A549 (cell line): ENCODE data around the gene TBL1X. TPM values are rescaled to one million over a fixed set of nuclear protein-coding genes. Genes with fewer than 3 reads are reported as not detected.

Experiments used
- ATAC-seq, 2 experiments: fragments of 200-7000 bp in 1 of 2; fragments of >200 bp in 1 of 2; cut with Nextera tagmentation in 1 of 2; cut with Tn5 transposase in 1 of 2; 3 replicates each; pipeline versions ENCODE4 v1.8.0 to v1.9.1; 2018 to 2020; ENCODE audit warnings: mild to moderate bottlenecking in 1 of 2, moderate library complexity in 1 of 2
- CTCF ChIA-PET: fragments of 300-600 bp; sonication (Branson Sonifier 250); formaldehyde crosslinking; extraction: SDS; loops from one replicate; lab custom pipeline; 2021; ENCODE audit warnings: antibody characterized with exemption, inconsistent platforms; lab: Yijun Ruan, JAX
- POLR2A ChIA-PET: fragments of 350-600 bp; formaldehyde crosslinking; extraction: SDS; loops from one replicate; lab custom pipeline; 2021; ENCODE audit warnings: antibody characterized with exemption, inconsistent platforms; lab: Yijun Ruan, JAX
- DNase-seq, 2 experiments: peaks; one replicate each; pipeline versions ENCODE4 v3.0.0 to v3.0.0-alpha.2; 2011 to 2016; ENCODE audit warnings: low read depth in 1 of 2, low spot score in 1 of 2
- FAIRE-seq: peaks from 2 replicates; lab custom pipeline; 2011; peaks lifted over from hg19 to GRCh38; lab: Jason Lieb, UNC
- H3K27ac ChIP-seq, 2 experiments: fragments of >200 bp; sonication (Bioruptor Twin); formaldehyde crosslinking; 3 replicates each; pipeline ENCODE4 v1.5.1; 2016 to 2017
- H3K4me1 ChIP-seq: fragments of >200 bp; sonication (Bioruptor Twin); formaldehyde crosslinking; 3 replicates; pipeline ENCODE4 v1.6.1; 2016
- H3K4me2 ChIP-seq: fragments of >200 bp; sonication (Bioruptor Twin); formaldehyde crosslinking; 3 replicates; pipeline ENCODE4 v1.6.1; 2016
- H3K4me3 ChIP-seq: fragments of >200 bp; sonication (Bioruptor Twin); formaldehyde crosslinking; 3 replicates; pipeline ENCODE4 v1.5.1; 2016
- H3K9me3 ChIP-seq: fragments of >200 bp; sonication (Bioruptor Twin); formaldehyde crosslinking; 3 replicates; pipeline ENCODE4 v1.6.1; 2016
- ATOH8 ChIP-seq: fragments of 250-450 bp; sonication (Bioruptor Pico); IDR thresholded peaks from 2 replicates; pipeline ENCODE4 v1.5.0; 2020; ENCODE audit warnings: low read depth, mild to moderate bottlenecking, moderate library complexity
- BCL3 ChIP-seq: fragments of >200 bp; sonication (Bioruptor Twin); formaldehyde crosslinking; IDR thresholded peaks from 3 replicates; pipeline ENCODE4 v1.6.1; 2016
- BHLHE40 ChIP-seq: IDR thresholded peaks from 2 replicates; pipeline ENCODE4 v1.6.1; 2012; ENCODE audit warnings: low read depth, low read length, inconsistent platforms
- CBX2 ChIP-seq: fragments of 200-600 bp; sonication (generic); IDR thresholded peaks from 2 replicates; pipeline ENCODE4 v1.6.1; 2016; ENCODE audit warnings: low read depth, mild to moderate bottlenecking, borderline replicate concordance
- CHD2 ChIP-seq: fragments of 150-350 bp; IDR thresholded peaks from 2 replicates; pipeline ENCODE4 v1.6.1; 2014; ENCODE audit warnings: low read length; ENCODE audit not compliant: partially characterized antibody
- CHD4 ChIP-seq: fragments of 200-600 bp; sonication (generic); IDR thresholded peaks from 2 replicates; pipeline ENCODE4 v1.6.1; 2016; ENCODE audit warnings: antibody characterized with exemption, mild to moderate bottlenecking, borderline replicate concordance
- CTCF ChIP-seq: fragments of >200 bp; sonication (Bioruptor Twin); formaldehyde crosslinking; IDR thresholded peaks from 3 replicates; pipeline ENCODE4 v1.5.1; 2016
- EHMT2 ChIP-seq: fragments of 200-600 bp; sonication (generic); IDR thresholded peaks from 2 replicates; pipeline ENCODE4 v1.6.1; 2016; ENCODE audit warnings: antibody characterized with exemption, low read depth, mild to moderate bottlenecking, moderate library complexity
- FOSB ChIP-seq: fragments of 250-450 bp; sonication (Bioruptor Pico); IDR thresholded peaks from 2 replicates; pipeline ENCODE4 v1.5.0; 2020; ENCODE audit warnings: mild to moderate bottlenecking, moderate library complexity
- FOSL2 ChIP-seq, 2 experiments: fragments of 450-650 bp in 1 of 2; fragments of >200 bp in 1 of 2; sonication (Bioruptor Twin) in 1 of 2; formaldehyde crosslinking; IDR thresholded peaks; 2 replicates each; pipeline versions ENCODE4 v1.5.0 to v1.6.1; 2016 to 2020; ENCODE audit warnings: mild to moderate bottlenecking in 1 of 2, moderate library complexity in 1 of 2
- GATA3 ChIP-seq: IDR thresholded peaks from 2 replicates; pipeline ENCODE4 v1.6.1; 2012; ENCODE audit warnings: borderline replicate concordance
- HOXB13 ChIP-seq: fragments of 250-450 bp; sonication (Bioruptor Pico); IDR thresholded peaks from 2 replicates; pipeline ENCODE4 v1.5.0; 2020; ENCODE audit warnings: low read depth, mild to moderate bottlenecking, moderate library complexity
- HOXB5 ChIP-seq: fragments of 250-450 bp; sonication (Bioruptor Pico); IDR thresholded peaks from 2 replicates; pipeline ENCODE4 v1.5.0; 2020; ENCODE audit warnings: mild to moderate bottlenecking, moderate library complexity
- KDM5A ChIP-seq: fragments of 200-600 bp; sonication (generic); IDR thresholded peaks from 2 replicates; pipeline ENCODE4 v1.6.1; 2016; ENCODE audit warnings: antibody characterized with exemption, mild to moderate bottlenecking
- MAZ ChIP-seq: fragments of 150-350 bp; IDR thresholded peaks from 2 replicates; pipeline ENCODE4 v1.6.1; 2014; ENCODE audit warnings: antibody characterized with exemption, low read depth, low read length, borderline replicate concordance
- NR3C1 ChIP-seq: fragments of >200 bp; sonication (Bioruptor Twin); formaldehyde crosslinking; IDR thresholded peaks from 3 replicates; pipeline ENCODE4 v1.6.1; 2017
- SREBF2 ChIP-seq: fragments of 450-650 bp; IDR thresholded peaks from 2 replicates; pipeline ENCODE4 v1.6.1; 2014; ENCODE audit warnings: mild to moderate bottlenecking, moderate library complexity
- TFCP2L1 ChIP-seq: fragments of 250-450 bp; sonication (Bioruptor Pico); IDR thresholded peaks from 2 replicates; pipeline ENCODE4 v1.5.0; 2021; ENCODE audit warnings: mild to moderate bottlenecking
- USF2 ChIP-seq: fragments of 450-650 bp; IDR thresholded peaks from 2 replicates; pipeline ENCODE4 v1.6.1; 2014; ENCODE audit warnings: antibody characterized with exemption
- ZFP36 ChIP-seq: fragments of 450-650 bp; IDR thresholded peaks from 2 replicates; pipeline ENCODE4 v1.6.1; 2014; ENCODE audit warnings: borderline replicate concordance; ENCODE audit not compliant: partially characterized antibody
- ZNF302 ChIP-seq: fragments of 250-450 bp; sonication (Bioruptor Pico); IDR thresholded peaks from 2 replicates; pipeline ENCODE4 v1.9.0; 2021; ENCODE audit warnings: inconsistent platforms, mild to moderate bottlenecking, moderate library complexity
- ZSCAN20 ChIP-seq: fragments of 250-450 bp; sonication (Bioruptor Pico); IDR thresholded peaks from 2 replicates; pipeline ENCODE4 v1.8.0; 2022; ENCODE audit warnings: mild to moderate bottlenecking, moderate library complexity
- WGBS: methylation state at CpG from one replicate; pipeline ENCODE4 v1.1.6; 2017; ENCODE audit errors: missing lambda C conversion rate; 5-methylcytosine and 5-hydroxymethylcytosine counted together
- polyA plus RNA-seq, 4 experiments: library from polyadenylated mRNA; depleted of rRNA in 3 of 4; stranded (reverse); fragments of >200 nt; fragmentation: RNase III in 1 of 4; extraction: RNeasy Plus Mini Kit Qiagen cat#74134 plus additional on column Dnase treatment in 1 of 4; gene quantifications; 2 replicates in 3 of 4; 3 replicates in 1 of 4; pipeline ENCODE4 v1.2.3, GENCODE V29; 2011 to 2017

The TBL1X gene
- polyA plus RNA-seq, 2 of the 4 experiments (the other 2 are of a cell fraction): 14.6 to 18.0 TPM

DNA sequence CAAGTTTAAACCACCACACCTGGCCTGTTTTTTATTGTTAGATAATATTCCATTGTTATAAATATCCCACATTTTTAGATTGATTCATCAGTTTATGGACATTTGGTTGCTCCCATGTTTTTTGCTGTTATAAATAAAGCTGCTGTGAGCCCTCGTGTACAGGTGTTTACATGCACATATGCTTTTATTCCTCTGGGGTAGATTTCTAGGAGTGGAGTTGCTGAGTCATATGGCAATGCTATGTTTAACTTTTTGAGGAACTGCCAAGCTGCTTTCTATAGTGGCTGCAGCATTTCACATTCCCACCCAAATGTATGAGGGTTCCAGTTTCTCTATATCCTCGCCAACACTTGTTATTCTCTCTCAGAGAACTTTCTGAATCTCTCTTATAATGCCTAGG lies 90.5 kb downstream of the TBL1X start (continued):
- TF ChIP-seq KDM5A (no peak), BHLHE40 (no peak), ATOH8 (CRISPR knock-in tag) (no peak)

- Histone ChIP-seq H3K27ac (no peak overlapping the region), H3K4me3 (no peak overlapping the region), H3K4me1 (peaks cover 14% of the 10 kb centered on the region; the same call in 2 of the 3 replicates), H3K4me2 (no peak overlapping the region), H3K9me3 (no peaks in the 10 kb centered on the region)
- no peak for ATAC-seq
- no peak for FAIRE-seq
- TF ChIP-seq CTCF: no peak
- TF ChIP-seq BCL3: no peak
- no peak for TF ChIP-seq SREBF2
- TF ChIP-seq CBX2: no peak
- TF ChIP-seq USF2: no peak
- DNase-seq: no peak
- WGBS: 87% methylated on average over 11 of the region's 11 CpGs
- ChIA-PET CTCF (no interaction called here), POLR2A (no interaction called here)
Measured at GRCh38 chrX:9557091-9557490, 92.2 kb downstream of the TBL1X start.

DNA sequence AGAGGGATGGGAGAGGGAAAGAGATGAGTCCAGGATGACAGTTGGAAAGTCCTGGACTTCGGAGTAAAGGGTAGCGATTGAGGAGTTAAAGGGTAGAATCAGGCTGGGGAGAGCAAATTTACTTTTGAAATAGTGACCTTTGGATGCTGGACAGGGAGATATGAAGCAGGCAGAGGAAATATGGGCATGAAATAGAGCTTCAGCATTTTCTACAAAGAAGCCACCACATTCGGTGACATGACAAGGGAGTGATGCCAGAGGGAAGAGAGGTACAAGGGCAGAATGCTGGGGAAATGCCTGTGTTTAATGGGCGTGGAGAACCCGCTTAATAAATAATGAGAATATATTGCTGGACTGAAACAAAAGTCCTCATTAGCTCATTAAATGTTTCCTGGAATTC lies 92.7 kb downstream of the TBL1X start:
- no peak for FAIRE-seq
- H3K4me3 ChIP-seq: no peak overlapping the region
- ATAC-seq: no peak
- TF ChIP-seq HOXB5 (CRISPR knock-in tag) (no peak), FOSB (no peak), TFCP2L1 (CRISPR knock-in tag) (no peak), ZSCAN20 (no peak), CHD2 (no peak), ZFP36 (no peak), EHMT2 (no peak), CTCF (no peak), CHD4 (no peak), FOSL2 (IDR thresholded peaks at IDR 0.05) (no peak), FOSL2 (CRISPR knock-in tag; IDR thresholded peaks at IDR 0.05) (no peak), BCL3 (no peak), ZNF302 (CRISPR knock-in tag) (no peak), ATOH8 (CRISPR knock-in tag) (no peak), MAZ (no peak), USF2 (no peak), GATA3 (no peak), NR3C1 (no peak), CBX2 (no peak), HOXB13 (no peak)
- TF ChIP-seq, all 56 proteins: peak for 0
- H3K27ac ChIP-seq: no peak overlapping the region
- peaks cover 18% of the 10 kb centered on the region; the same call in 2 of the 3 replicates for H3K4me1 ChIP-seq
- DNase-seq: no peak
- no peak overlapping the region for H3K4me2 ChIP-seq
- 86% methylated on average over 5 of the region's 5 CpGs for WGBS
- POLR2A ChIA-PET: no interaction called here
- CTCF ChIA-PET: interaction anchor here (0.8 kb wide), 1 partner anchor 37 kb away, joined by 3 read pairs; no protein-coding TSS in a partner anchor
- H3K9me3 ChIP-seq: no peaks in the 10 kb centered on the region
